Testis (tissue), 3 donors: ENCODE measurements around the gene CDC42EP1. TPM values are rescaled to one million over a fixed set of nuclear protein-coding genes. Genes with fewer than 3 reads are reported as not detected.

Experiments used
- DNase-seq: peaks from one replicate; pipeline ENCODE4 v3.0.0-alpha.2; 2019
- H3K27ac ChIP-seq, 2 donors: fragments of 200-600 bp; sonication (generic); one replicate each; pipeline ENCODE4 v1.5.1; 2019
- H3K27me3 ChIP-seq: fragments of 200-600 bp; sonication (generic); one replicate; pipeline ENCODE4 v1.5.1; 2019
- H3K36me3 ChIP-seq: fragments of 200-600 bp; sonication (generic); one replicate; pipeline ENCODE4 v1.5.1; 2017; ENCODE audit warnings: low read depth; ENCODE audit errors: missing control alignments
- H3K4me1 ChIP-seq: fragments of 200-600 bp; sonication (generic); one replicate; pipeline ENCODE4 v1.5.1; 2019
- H3K4me3 ChIP-seq, 2 donors: fragments of 200-600 bp; sonication (generic); one replicate each; pipeline ENCODE4 v1.5.1; 2017 to 2019
- H3K9me3 ChIP-seq: fragments of 200-600 bp; sonication (generic); one replicate; pipeline ENCODE4 v1.5.1; 2017
- CTCF ChIP-seq, 3 experiments: fragments of 450-650 bp in 2 of 3; fragments of 200-600 bp in 1 of 3; sonication (generic) in 1 of 3; IDR thresholded peaks; one replicate each; pipeline ENCODE4 v1.5.1; 2016 to 2019; ENCODE audit warnings: antibody characterized with exemption in 3 of 3, mild to moderate bottlenecking in 2 of 3, moderate library complexity in 1 of 3
- POLR2A ChIP-seq: fragments of 450-650 bp; IDR thresholded peaks from one replicate; pipeline ENCODE4 v1.6.1; 2017; ENCODE audit warnings: antibody characterized with exemption, mild to moderate bottlenecking, moderate library complexity
- WGBS, 2 donors: methylation state at CpG; one replicate each; pipeline ENCODE4 v1.1.5; 2018; 5-methylcytosine and 5-hydroxymethylcytosine counted together
- intact Hi-C: fragments of 100-400 bp; cut with DNase I; formaldehyde crosslinking; loops from one replicate; pipeline ENCODE4 v1.15.1; 2023; ENCODE audit warnings: low total_unique reads
- polyA plus RNA-seq: library from polyadenylated mRNA; stranded (reverse); fragments of 350-450 nt; fragmentation: Illumina TruSeq; extraction: RNeasy Lipid Tissue Mini Kit (QIAGEN cat#74804); gene quantifications from one replicate; pipeline ENCODE4 v1.2.3, GENCODE V29; 2014; ENCODE audit warnings: low read depth, low replicate concordance; ENCODE audit not compliant: insufficient read depth
- small RNA-seq, 2 donors: library from RNA; depleted of rRNA; stranded (forward); fragments of <200 nt; gene quantifications; one replicate each; pipeline ENCODE3, GENCODE V24; 2016
- total RNA-seq, 2 donors: library from RNA; depleted of rRNA; stranded (reverse); fragments of >200 nt; gene quantifications; one replicate each; pipeline ENCODE4 v1.2.3, GENCODE V29; 2016

The CDC42EP1 gene
- total and polyA plus RNA-seq, 3 donors from 2014 or later, result 49.0 to 87.4 (median 73.9) TPM

- Histone ChIP-seq H3K27me3 (no peaks in the 10 kb centered on the region), H3K4me3 (no peak overlapping the region), H3K4me1 (peaks cover 10% of the 10 kb centered on the region), H3K27ac (no peak overlapping the region), H3K9me3 (no peaks in the 10 kb centered on the region), H3K36me3 (no peaks in the 10 kb centered on the region)
- TF ChIP-seq POLR2A, result no peak
- TF ChIP-seq CTCF (IDR thresholded peaks at IDR 0.05), result no peak
- no peak for DNase-seq
- 81 to 91% methylated on average over 5 to 14 of the region's 14 CpGs for WGBS, 2 donors
- intact Hi-C loops, result no loop called here
Measured at GRCh38 chr22:37618072-37618656, 57.9 kb downstream of the CDC42EP1 start.

- TF ChIP-seq POLR2A (no peak), CTCF (IDR thresholded peaks at IDR 0.05) (no peak)
- intact Hi-C loops, result no loop called here
- no peak for DNase-seq
- Histone ChIP-seq H3K4me3 (no peak overlapping the region), H3K27me3 (no peaks in the 10 kb centered on the region), H3K9me3 (no peaks in the 10 kb centered on the region), H3K4me1 (peaks cover 5% of the 10 kb centered on the region), H3K27ac (no peak overlapping the region), H3K36me3 (no peaks in the 10 kb centered on the region)
- 95% methylated on average over 6 of the region's 6 CpGs for WGBS, 2 donors
Measured at GRCh38 chr22:37618674-37619073, 58.4 kb downstream of the CDC42EP1 start.

Small RNA genes within 50 kb of the gene (small RNA-seq; reads per million reads assigned to genes)
- 0 reads per million in 2 donors for gene RF00017

Other genes with a start within 250 kb of the CDC42EP1 start
- 1 to 10 TPM; 5.3 to 5.7 TPM for gene ELFN2, start 133.0 kb upstream of the CDC42EP1 start, total RNA-seq
- 4.8 TPM for gene ELFN2, start 133.0 kb upstream of the CDC42EP1 start, polyA plus RNA-seq
- 1 to 10 TPM; 8.1 to 8.2 TPM for gene MFNG, start 74.1 kb upstream of the CDC42EP1 start, total RNA-seq
- 7.5 TPM for gene MFNG, start 74.1 kb upstream of the CDC42EP1 start, polyA plus RNA-seq
- gene CARD10, start 41.1 kb upstream of the CDC42EP1 start, total RNA-seq, result 100 to 1,000 TPM in 1 of 2 donors, 10 to 100 TPM in 1; 89.8 to 113 TPM
- gene CARD10, start 41.1 kb upstream of the CDC42EP1 start, polyA plus RNA-seq, result 42.6 TPM
- not detected for gene LGALS2, start 19.6 kb downstream of the CDC42EP1 start, total RNA-seq
- 8.1 TPM for gene LGALS2, start 19.6 kb downstream of the CDC42EP1 start, polyA plus RNA-seq
- gene GGA1, start 48.4 kb downstream of the CDC42EP1 start, total RNA-seq, result 100 to 1,000 TPM; 274 to 359 TPM
- gene GGA1, start 48.4 kb downstream of the CDC42EP1 start, polyA plus RNA-seq, result 354 TPM
- gene SH3BP1, start 79.2 kb downstream of the CDC42EP1 start, total RNA-seq, result 10 to 100 TPM; 15.7 to 23.6 TPM
- gene SH3BP1, start 79.2 kb downstream of the CDC42EP1 start, polyA plus RNA-seq, result 11.9 TPM
- 100 to 1,000 TPM in 1 of 2 donors, 10 to 100 TPM in 1; 95.7 to 117 TPM for gene PDXP, start 98.2 kb downstream of the CDC42EP1 start, total RNA-seq
- 51.9 TPM for gene PDXP, start 98.2 kb downstream of the CDC42EP1 start, polyA plus RNA-seq
- 100 to 1,000 TPM; 466 to 960 TPM for gene LGALS1, start 115.2 kb downstream of the CDC42EP1 start, total RNA-seq
- gene LGALS1, start 115.2 kb downstream of the CDC42EP1 start, polyA plus RNA-seq, result 681 TPM
- 10 to 100 TPM; 46.6 to 51.2 TPM for gene NOL12, start 125.9 kb downstream of the CDC42EP1 start, total RNA-seq
- gene NOL12, start 125.9 kb downstream of the CDC42EP1 start, polyA plus RNA-seq, result 76.2 TPM
- gene TRIOBP, start 136.6 kb downstream of the CDC42EP1 start, total RNA-seq, result 10 to 100 TPM; 74.0 to 80.2 TPM
- 52.9 TPM for gene TRIOBP, start 136.6 kb downstream of the CDC42EP1 start, polyA plus RNA-seq
- gene GCAT, start 247.5 kb downstream of the CDC42EP1 start, total RNA-seq, result 10 to 100 TPM; 36.7 to 40.6 TPM
- gene GCAT, start 247.5 kb downstream of the CDC42EP1 start, polyA plus RNA-seq, result 21.4 TPM